ENCODE data around the gene SLC38A1. TPM values are rescaled to one million over a fixed set of nuclear protein-coding genes. Genes with fewer than 3 reads are reported as not detected.
"Not testable (repeated sequence)": the region's sequence is repeated elsewhere in the genome, so short reads cannot be mapped to it uniquely, and the experiment has no call there.

Gene SLC38A1
- total RNA-seq, 1 experiment from 2014 or later = 107 TPM

DNA sequence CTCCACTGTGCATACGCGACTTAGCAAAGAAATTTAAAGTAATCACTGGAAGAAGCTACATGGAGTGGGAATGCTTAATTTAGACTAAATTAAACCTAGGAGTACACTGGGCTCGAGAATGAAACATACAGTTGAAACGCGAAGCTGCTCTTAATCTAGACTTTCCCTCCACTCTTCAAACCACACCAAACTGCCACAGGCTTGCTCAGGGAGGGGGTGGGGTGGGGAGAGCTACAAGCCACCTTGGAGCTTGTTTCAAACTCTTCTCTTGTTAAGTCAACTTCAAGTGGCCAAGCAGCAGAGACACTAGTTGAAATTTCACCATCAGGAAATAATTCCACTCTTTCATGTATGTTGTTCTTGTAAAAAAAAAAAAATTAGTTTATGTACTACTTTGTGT, 69.9 kb downstream of the SLC38A1 start:
- H3K36me3 ChIP-seq (ENCODE audit: low read depth, low read length) = peaks cover 86% of the 10 kb centered on the region
- TF ChIP-seq EZH2 (IDR thresholded peaks at IDR 0.05; ENCODE audit: low read length, unreplicated experiment) (no peak), EZH2phosphoT487 (IDR thresholded peaks at IDR 0.05; ENCODE audit: borderline replicate concordance, low read length) (no peak)
- TF ChIP-seq, protein P1, sequence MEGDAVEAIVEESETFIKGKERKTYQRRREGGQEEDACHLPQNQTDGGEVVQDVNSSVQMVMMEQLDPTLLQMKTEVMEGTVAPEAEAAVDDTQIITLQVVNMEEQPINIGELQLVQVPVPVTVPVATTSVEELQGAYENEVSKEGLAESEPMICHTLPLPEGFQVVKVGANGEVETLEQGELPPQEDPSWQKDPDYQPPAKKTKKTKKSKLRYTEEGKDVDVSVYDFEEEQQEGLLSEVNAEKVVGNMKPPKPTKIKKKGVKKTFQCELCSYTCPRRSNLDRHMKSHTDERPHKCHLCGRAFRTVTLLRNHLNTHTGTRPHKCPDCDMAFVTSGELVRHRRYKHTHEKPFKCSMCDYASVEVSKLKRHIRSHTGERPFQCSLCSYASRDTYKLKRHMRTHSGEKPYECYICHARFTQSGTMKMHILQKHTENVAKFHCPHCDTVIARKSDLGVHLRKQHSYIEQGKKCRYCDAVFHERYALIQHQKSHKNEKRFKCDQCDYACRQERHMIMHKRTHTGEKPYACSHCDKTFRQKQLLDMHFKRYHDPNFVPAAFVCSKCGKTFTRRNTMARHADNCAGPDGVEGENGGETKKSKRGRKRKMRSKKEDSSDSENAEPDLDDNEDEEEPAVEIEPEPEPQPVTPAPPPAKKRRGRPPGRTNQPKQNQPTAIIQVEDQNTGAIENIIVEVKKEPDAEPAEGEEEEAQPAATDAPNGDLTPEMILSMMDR (conservative IDR thresholded peaks at IDR 0.05; ENCODE audit: low read depth, low read length) = no peak

DNA sequence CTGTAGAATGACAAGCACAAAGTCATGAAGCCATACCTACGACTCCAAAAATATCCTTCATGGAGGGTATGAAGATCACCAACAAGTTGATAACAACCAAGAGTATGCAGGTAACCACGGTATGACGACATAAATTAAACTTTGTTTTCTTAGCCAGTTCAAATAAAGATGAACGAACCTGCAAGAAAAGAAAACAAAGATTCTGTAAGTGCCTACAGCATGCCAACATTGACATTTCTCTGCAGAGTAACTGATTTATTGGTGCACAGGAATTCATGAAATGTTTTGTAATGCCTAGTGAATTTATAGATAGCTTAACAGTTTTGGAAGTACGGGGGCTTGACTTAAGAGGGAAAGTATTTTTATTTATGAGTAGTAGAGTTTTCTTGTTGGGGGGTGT, 71.0 kb downstream of the SLC38A1 start:
- TF ChIP-seq, protein P1 (conservative IDR thresholded peaks at IDR 0.05; ENCODE audit: low read depth, low read length) = no peak
- TF ChIP-seq EZH2phosphoT487 (IDR thresholded peaks at IDR 0.05; ENCODE audit: borderline replicate concordance, low read length) = no peak
- TF ChIP-seq EZH2 (IDR thresholded peaks at IDR 0.05; ENCODE audit: low read length, unreplicated experiment) = no peak
- Histone ChIP-seq H3F3A (ENCODE audit: low read length, unreplicated experiment) (no peaks in the 10 kb centered on the region), H3K36me3 (ENCODE audit: low read depth, low read length) (peaks cover 76% of the 10 kb centered on the region), H4K20me1 (ENCODE audit: low read length) (no peaks in the 10 kb centered on the region), H2AFZ (ENCODE audit: low read length) (no peak overlapping the region), H3K79me2 (ENCODE audit: low read length) (no peaks in the 10 kb centered on the region), H3K27ac (ENCODE audit: low read length) (no peak overlapping the region), H3K4me1 (ENCODE audit: insufficient read depth, low read length) (no peaks in the 10 kb centered on the region), H3K9ac (ENCODE audit: low read length) (no peak overlapping the region), H3K27me3 (ENCODE audit: low read length) (no peaks in the 10 kb centered on the region), H3K9me3 (ENCODE audit: low read length) (no peaks in the 10 kb centered on the region), H3K4me3 (ENCODE audit: low read length) (no peak overlapping the region), H3K4me2 (ENCODE audit: low read length) (no peak overlapping the region), H3K9me2 (replicated peaks; ENCODE audit: low read length) (no peaks in the 10 kb centered on the region)
- intact Hi-C loops (cut with micrococcal nuclease) = no loop called here
- ATAC-seq = no peak
- BruUV-seq (replicated peaks) = no TSS peak
- ChIA-PET POLR2A (ENCODE audit: unreplicated experiment) (no interaction called here), CTCF (no interaction called here)
- no peak for DNase-seq

More for the DNA sequence above, 69.9 kb downstream of the SLC38A1 start:
- no peak overlapping the region for H3K9ac ChIP-seq (ENCODE audit: low read length)
- H3K27ac ChIP-seq (ENCODE audit: low read length) = no peak overlapping the region
- CTCF ChIA-PET = interaction anchor here (0.6 kb wide), 1 partner anchor 9 kb away, joined by 4 read pairs; no protein-coding TSS in a partner anchor
- no peaks in the 10 kb centered on the region for H3K27me3 ChIP-seq (ENCODE audit: low read length)
- BruUV-seq (replicated peaks) = no TSS peak
- no peak overlapping the region for H2AFZ ChIP-seq (ENCODE audit: low read length)
- intact Hi-C loops (cut with micrococcal nuclease) = no loop called here
- no peaks in the 10 kb centered on the region for H3K9me3 ChIP-seq (ENCODE audit: low read length)
- H3K4me2 ChIP-seq (ENCODE audit: low read length) = no peak overlapping the region
- no peaks in the 10 kb centered on the region for H3K4me1 ChIP-seq (ENCODE audit: insufficient read depth, low read length)
- ATAC-seq (no peak), DNase-seq (no peak)
- H3K9me2 ChIP-seq (replicated peaks; ENCODE audit: low read length) = no peaks in the 10 kb centered on the region
- H3K4me3 ChIP-seq (ENCODE audit: low read length) = no peak overlapping the region
- no peaks in the 10 kb centered on the region for H4K20me1 ChIP-seq (ENCODE audit: low read length)
- H3K79me2 ChIP-seq (ENCODE audit: low read length) = no peaks in the 10 kb centered on the region
- POLR2A ChIA-PET (ENCODE audit: unreplicated experiment) = no interaction called here
- no peaks in the 10 kb centered on the region for H3F3A ChIP-seq (ENCODE audit: low read length, unreplicated experiment)

DNA sequence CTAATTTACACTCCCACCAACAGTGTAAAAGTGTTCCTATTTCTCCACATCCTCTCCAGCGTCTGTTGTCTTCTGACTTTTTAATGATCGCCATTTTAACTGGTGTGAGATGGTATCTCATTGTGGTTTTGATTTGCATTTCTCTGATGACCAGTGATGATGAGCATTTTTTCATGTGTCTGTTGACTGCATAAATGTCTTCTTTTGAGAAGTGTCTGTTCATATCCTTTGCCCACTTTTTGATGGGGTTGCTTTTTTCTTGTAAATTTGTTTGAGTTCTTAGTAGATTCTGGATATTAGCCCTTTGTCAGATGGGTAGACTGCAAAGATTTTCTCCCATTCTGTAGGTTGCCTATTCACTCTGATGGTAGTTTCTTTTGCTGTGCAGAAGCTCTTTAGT, 78.3 kb downstream of the SLC38A1 start:
- H3K79me2 ChIP-seq (ENCODE audit: low read length); intact Hi-C loops (cut with micrococcal nuclease); H3K4me1 ChIP-seq (ENCODE audit: insufficient read depth, low read length); POLR2A ChIA-PET (ENCODE audit: unreplicated experiment); H3F3A ChIP-seq (ENCODE audit: low read length, unreplicated experiment); CTCF ChIA-PET; H4K20me1 ChIP-seq (ENCODE audit: low read length); H3K4me2 ChIP-seq (ENCODE audit: low read length); H2AFZ ChIP-seq (ENCODE audit: low read length); H3K27me3 ChIP-seq (ENCODE audit: low read length); DNase-seq; H3K9me2 ChIP-seq (replicated peaks; ENCODE audit: low read length); H3K27ac ChIP-seq (ENCODE audit: low read length); BruUV-seq (replicated peaks); H3K9ac ChIP-seq (ENCODE audit: low read length); ATAC-seq; H3K4me3 ChIP-seq (ENCODE audit: low read length); H3K9me3 ChIP-seq (ENCODE audit: low read length): not testable (repeated sequence)
- H3K36me3 ChIP-seq (ENCODE audit: low read depth, low read length) = peaks cover 13% of the 10 kb centered on the region
